ENCODE measurements around the gene IKBKE. TPM values are rescaled to one million over a fixed set of nuclear protein-coding genes. Genes with fewer than 3 reads are reported as not detected.

The IKBKE gene
- total RNA-seq, 1 donor: 18.8 TPM

- Histone ChIP-seq H3K79me2 (ENCODE audit: insufficient read depth, low read length) (no peaks in the 10 kb centered on the region), H2AFZ (ENCODE audit: low read length) (no peak overlapping the region), H3K9me3 (ENCODE audit: low read depth, low read length) (no peaks in the 10 kb centered on the region), H3K4me3 (ENCODE audit: insufficient read depth, low read length) (no peak overlapping the region), H3K4me1 (ENCODE audit: insufficient read depth, low read length) (peaks cover 22% of the 10 kb centered on the region), H3K4me2 (ENCODE audit: insufficient read depth, low read length) (no peak overlapping the region), H3K27ac (ENCODE audit: low read depth, low read length) (no peak overlapping the region), H3K27me3 (ENCODE audit: insufficient read depth, low read length) (no peaks in the 10 kb centered on the region), H3K36me3 (ENCODE audit: insufficient read depth, low read length) (peaks cover 44% of the 10 kb centered on the region), H4K20me1 (ENCODE audit: insufficient read depth, low read length) (peaks cover 24% of the 10 kb centered on the region)
- no peak for DNase-seq (ENCODE audit: insufficient read length, low spot score, missing footprints)
- no peak for TF ChIP-seq CTCF (IDR thresholded peaks at IDR 0.05; ENCODE audit: extremely low read depth, low read depth, low read length)
Observed at GRCh38 chr1:206493279-206493678, 23.0 kb downstream of the IKBKE start.

- H3K79me2 ChIP-seq (ENCODE audit: insufficient read depth, low read length): no peaks in the 10 kb centered on the region
- H3K4me3 ChIP-seq (ENCODE audit: insufficient read depth, low read length): no peak overlapping the region
- H2AFZ ChIP-seq (ENCODE audit: low read length): no peak overlapping the region
- H3K9me3 ChIP-seq (ENCODE audit: low read depth, low read length): no peaks in the 10 kb centered on the region
- no peaks in the 10 kb centered on the region for H3K27me3 ChIP-seq (ENCODE audit: insufficient read depth, low read length)
- peak overlapping the region; percentile 25 for H3K27ac ChIP-seq (ENCODE audit: low read depth, low read length)
- peaks cover 22% of the 10 kb centered on the region for H3K4me1 ChIP-seq (ENCODE audit: insufficient read depth, low read length)
- DNase-seq (ENCODE audit: insufficient read length, low spot score, missing footprints): peak; percentile 78
- no peak overlapping the region for H3K4me2 ChIP-seq (ENCODE audit: insufficient read depth, low read length)
- peaks cover 24% of the 10 kb centered on the region for H4K20me1 ChIP-seq (ENCODE audit: insufficient read depth, low read length)
- peaks cover 44% of the 10 kb centered on the region for H3K36me3 ChIP-seq (ENCODE audit: insufficient read depth, low read length)
- no peak for TF ChIP-seq CTCF (IDR thresholded peaks at IDR 0.05; ENCODE audit: extremely low read depth, low read depth, low read length)
Observed at GRCh38 chr1:206495011-206495461, 24.8 kb downstream of the IKBKE start.

GRCh38 chr1:206495493-206496046 is 25.3 kb downstream of the IKBKE start:
- H3K9me3 ChIP-seq (ENCODE audit: low read depth, low read length): no peaks in the 10 kb centered on the region
- H3K4me2 ChIP-seq (ENCODE audit: insufficient read depth, low read length): no peak overlapping the region
- H3K4me1 ChIP-seq (ENCODE audit: insufficient read depth, low read length): peaks cover 20% of the 10 kb centered on the region
- peak; percentile 85 for DNase-seq (ENCODE audit: insufficient read length, low spot score, missing footprints)
- no peak overlapping the region for H2AFZ ChIP-seq (ENCODE audit: low read length)
- H3K36me3 ChIP-seq (ENCODE audit: insufficient read depth, low read length): peaks cover 44% of the 10 kb centered on the region
- no peaks in the 10 kb centered on the region for H3K79me2 ChIP-seq (ENCODE audit: insufficient read depth, low read length)
- TF ChIP-seq CTCF (IDR thresholded peaks at IDR 0.05; ENCODE audit: extremely low read depth, low read depth, low read length): no peak
- H3K4me3 ChIP-seq (ENCODE audit: insufficient read depth, low read length): no peak overlapping the region
- no peaks in the 10 kb centered on the region for H3K27me3 ChIP-seq (ENCODE audit: insufficient read depth, low read length)
- peak overlapping the region; percentile 25 for H3K27ac ChIP-seq (ENCODE audit: low read depth, low read length)
- peaks cover 24% of the 10 kb centered on the region for H4K20me1 ChIP-seq (ENCODE audit: insufficient read depth, low read length)

GRCh38 chr1:206496131-206496793 is 26.0 kb downstream of the IKBKE start:
- Histone ChIP-seq H3K79me2 (ENCODE audit: insufficient read depth, low read length) (no peaks in the 10 kb centered on the region), H4K20me1 (ENCODE audit: insufficient read depth, low read length) (peaks cover 21% of the 10 kb centered on the region), H3K4me3 (ENCODE audit: insufficient read depth, low read length) (no peak overlapping the region), H3K36me3 (ENCODE audit: insufficient read depth, low read length) (peaks cover 41% of the 10 kb centered on the region), H2AFZ (ENCODE audit: low read length) (no peak overlapping the region), H3K27ac (ENCODE audit: low read depth, low read length) (no peak overlapping the region), H3K4me2 (ENCODE audit: insufficient read depth, low read length) (no peak overlapping the region), H3K4me1 (ENCODE audit: insufficient read depth, low read length) (peaks cover 26% of the 10 kb centered on the region), H3K27me3 (ENCODE audit: insufficient read depth, low read length) (no peaks in the 10 kb centered on the region), H3K9me3 (ENCODE audit: low read depth, low read length) (no peaks in the 10 kb centered on the region)
- no peak for TF ChIP-seq CTCF (IDR thresholded peaks at IDR 0.05; ENCODE audit: extremely low read depth, low read depth, low read length)
- peak; percentile 27 for DNase-seq (ENCODE audit: insufficient read length, low spot score, missing footprints)
